SK-N-MC (cell line): Measurements from ENCODE around the gene LORICRIN.

ENCODE experiments used
- EZH2 ChIP-seq: fragments of 200-600 bp; sonication (generic); IDR thresholded peaks from one replicate; pipeline ENCODE4 v1.6.1; 2017; ENCODE audit warnings: antibody characterized with exemption
- FOXP2 ChIP-seq: optimal IDR thresholded peaks from 2 replicates; pipeline ENCODE3; 2011; ENCODE audit warnings: mild to moderate bottlenecking, moderate library complexity; ENCODE audit not compliant: insufficient read depth; ENCODE audit errors: extremely low read length, control extremely low read depth
- POLR2AphosphoS5 ChIP-seq: IDR thresholded peaks from 2 replicates; pipeline ENCODE4 v1.6.1; 2012; ENCODE audit warnings: mild to moderate bottlenecking, low read depth, low read length, borderline replicate concordance

- TF ChIP-seq POLR2AphosphoS5 = no peak
- TF ChIP-seq EZH2 = no peak
- TF ChIP-seq FOXP2 = no peak
Observed at GRCh38 chr1:153251562-153251961, 7.9 kb upstream of the LORICRIN start.
